Loucy (cell line): ENCODE results near the gene PHAF1.

ENCODE experiments used
- CTCF ChIP-seq: fragments of 200-600 bp; sonication (generic); conservative IDR thresholded peaks from 2 replicates; pipeline ENCODE4 v1.5.1; 2014; ENCODE audit warnings: mild to moderate bottlenecking, antibody characterized with exemption, low read length
- EZH2phosphoT487 ChIP-seq: fragments of 200-600 bp; IDR thresholded peaks from 2 replicates; pipeline ENCODE4 v1.6.1; 2018; ENCODE audit warnings: antibody characterized with exemption, mild to moderate bottlenecking, moderate library complexity, borderline replicate concordance

- no peak for TF ChIP-seq CTCF
- no peak for TF ChIP-seq EZH2phosphoT487
Observed at GRCh38 chr16:67190041-67190440, 80.3 kb downstream of the PHAF1 start, which contains the start of gene EXOC3L1.
